MCF 10A (cell line): Measurements from ENCODE around the gene LRMDA. TPM values are rescaled to one million over a fixed set of nuclear protein-coding genes. Genes with fewer than 3 reads are reported as not detected.

Experiments
- BruUV-seq: library from RNA; stranded (reverse); fragments of 400-500 nt; replicated peaks from 2 replicates; lab custom pipeline; 2021; lab: Mats Ljungman, UMichigan
- CTCF ChIA-PET: fragments of 300-600 bp; sonication (Branson Sonifier 250); formaldehyde crosslinking; extraction: SDS; loops from one replicate; lab custom pipeline; 2021; ENCODE audit warnings: antibody characterized with exemption, inconsistent platforms; lab: Yijun Ruan, JAX
- POLR2A ChIA-PET: fragments of 300-600, 350-650 bp; sonication (Branson Sonifier 250); formaldehyde crosslinking; extraction: SDS; loops from one replicate; lab custom pipeline; 2020; ENCODE audit warnings: antibody characterized with exemption, inconsistent platforms; lab: Yijun Ruan, JAX
- DNase-seq: peaks from one replicate; pipeline ENCODE4 v3.0.0-alpha.2; 2018; ENCODE audit not compliant: unreplicated experiment
- H3K27ac Mint-ChIP-seq: one replicate; pipeline ENCODE4 v1.8.0; 2022; ENCODE audit warnings: mild to moderate bottlenecking, low read depth, mixed read lengths; ENCODE audit not compliant: unreplicated experiment
- H3K27me3 Mint-ChIP-seq: one replicate; pipeline ENCODE4 v1.8.0; 2022; ENCODE audit warnings: mixed read lengths; ENCODE audit not compliant: insufficient read depth, unreplicated experiment
- H3K36me3 Mint-ChIP-seq: one replicate; pipeline ENCODE4 v1.8.0; 2022; ENCODE audit warnings: mild to moderate bottlenecking, moderate library complexity, mixed read lengths; ENCODE audit not compliant: insufficient read depth, unreplicated experiment
- H3K4me1 Mint-ChIP-seq: one replicate; pipeline ENCODE4 v1.8.0; 2022; ENCODE audit warnings: mixed read lengths; ENCODE audit not compliant: insufficient read depth, unreplicated experiment
- H3K4me3 Mint-ChIP-seq: one replicate; pipeline ENCODE4 v1.8.0; 2022; ENCODE audit warnings: mild to moderate bottlenecking, moderate library complexity, mixed read lengths; ENCODE audit not compliant: unreplicated experiment
- H3K9me3 Mint-ChIP-seq: one replicate; pipeline ENCODE4 v1.8.0; 2022; ENCODE audit warnings: mixed read lengths; ENCODE audit not compliant: unreplicated experiment
- CTCF ChIP-seq: fragments of 200-600 bp; IDR thresholded peaks from one replicate; pipeline ENCODE4 v1.8.0; 2022; ENCODE audit warnings: antibody characterized with exemption, mild to moderate bottlenecking; ENCODE audit not compliant: unreplicated experiment
- intact Hi-C: fragments of 100-400 bp; cut with micrococcal nuclease; formaldehyde crosslinking; loops from 2 replicates; pipeline ENCODE4 v1.14.1; 2022
- total RNA-seq: library from RNA; stranded (reverse); gene quantifications from 2 replicates; pipeline ENCODE4 v1.2.3, GENCODE V29; 2022

Gene LRMDA
- total RNA-seq, 1 experiment from 2014 or later, result not detected

- CTCF ChIA-PET, result no interaction called here
- TF ChIP-seq CTCF, result no peak
- no peak for DNase-seq
- Mint-ChIP-seq H3K4me1 (no peaks in the 10 kb centered on the region), H3K36me3 (no peaks in the 10 kb centered on the region), H3K9me3 (no peaks in the 10 kb centered on the region), H3K27me3 (no peaks in the 10 kb centered on the region), H3K4me3 (no peak overlapping the region), H3K27ac (no peak overlapping the region)
- BruUV-seq, result no TSS peak
- POLR2A ChIA-PET, result no interaction called here
- intact Hi-C loops, result no loop called here
Measured at GRCh38 chr10:76451911-76452310, 1020.5 kb downstream of the LRMDA start.

- no peak for TF ChIP-seq CTCF
- POLR2A ChIA-PET, result no interaction called here
- no peaks in the 10 kb centered on the region for H3K4me1 Mint-ChIP-seq
Measured at GRCh38 chr10:76453332-76453731, 1021.9 kb downstream of the LRMDA start.

GRCh38 chr10:76453997-76454396, 1022.6 kb downstream of the LRMDA start:
- Mint-ChIP-seq H3K36me3 (no peaks in the 10 kb centered on the region), H3K9me3 (no peaks in the 10 kb centered on the region), H3K27me3 (no peaks in the 10 kb centered on the region), H3K27ac (no peak overlapping the region), H3K4me3 (no peak overlapping the region), H3K4me1 (no peaks in the 10 kb centered on the region)
- POLR2A ChIA-PET, result no interaction called here
- BruUV-seq, result no TSS peak
- CTCF ChIA-PET, result interaction anchor here (0.5 kb wide), 1 partner anchor 102 kb away, joined by 3 read pairs; no protein-coding TSS in a partner anchor
- no peak for TF ChIP-seq CTCF
- intact Hi-C loops, result no loop called here
- no peak for DNase-seq

More at GRCh38 chr10:76453332-76453731, 1021.9 kb downstream of the LRMDA start:
- DNase-seq, result no peak
- Mint-ChIP-seq H3K27me3 (no peaks in the 10 kb centered on the region), H3K36me3 (no peaks in the 10 kb centered on the region), H3K27ac (no peak overlapping the region), H3K4me3 (no peak overlapping the region), H3K9me3 (no peaks in the 10 kb centered on the region)
- CTCF ChIA-PET, result interaction anchor here (0.5 kb wide), 1 partner anchor 102 kb away, joined by 3 read pairs; no protein-coding TSS in a partner anchor
- intact Hi-C loops, result no loop called here
- BruUV-seq, result no TSS peak

GRCh38 chr10:76454506-76455140, 1023.2 kb downstream of the LRMDA start:
- intact Hi-C loops, result no loop called here
- CTCF ChIA-PET, result no interaction called here
- Mint-ChIP-seq H3K27me3 (no peaks in the 10 kb centered on the region), H3K36me3 (no peaks in the 10 kb centered on the region), H3K9me3 (no peaks in the 10 kb centered on the region), H3K27ac (no peak overlapping the region), H3K4me1 (no peaks in the 10 kb centered on the region), H3K4me3 (no peak overlapping the region)
- no peak for DNase-seq
- BruUV-seq, result no TSS peak
- POLR2A ChIA-PET, result no interaction called here
- no peak for TF ChIP-seq CTCF
